Measurements from ENCODE around the gene SELENOO.

The SELENOO gene

GRCh38 chr22:50255099-50255498 is 54.3 kb downstream of the SELENOO start:
- DNase-seq (ENCODE audit: low spot score), result no peak

- DNase-seq (ENCODE audit: low spot score), result no peak
Observed at GRCh38 chr22:50255607-50256006, 54.8 kb downstream of the SELENOO start.

GRCh38 chr22:50256258-50256862 is 55.5 kb downstream of the SELENOO start:
- no peak for DNase-seq (ENCODE audit: low spot score)

DNA sequence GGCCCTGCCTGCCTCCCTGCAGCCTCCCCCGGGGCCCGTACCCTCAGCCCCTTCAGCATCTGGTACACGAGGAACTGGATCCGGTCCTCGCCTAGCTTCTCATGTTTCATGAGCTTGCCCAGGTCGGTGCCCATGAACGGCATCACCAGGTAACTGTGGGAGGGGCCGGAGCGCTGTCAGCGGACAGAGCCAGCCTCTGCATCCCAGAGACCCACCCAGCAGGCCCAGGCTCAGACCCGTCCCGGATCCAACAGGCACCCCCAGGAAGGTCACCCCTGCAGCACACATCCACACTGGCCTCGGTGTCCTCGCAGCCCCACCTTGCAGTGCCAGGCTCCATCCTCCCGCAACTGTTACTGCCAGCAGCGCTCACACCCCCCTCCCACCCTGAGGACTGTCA is 56.2 kb downstream of the SELENOO start:
- DNase-seq (ENCODE audit: low spot score), result no peak

GRCh38 chr22:50257451-50258360 is 56.9 kb downstream of the SELENOO start:
- no peak for DNase-seq (ENCODE audit: low spot score)

DNA sequence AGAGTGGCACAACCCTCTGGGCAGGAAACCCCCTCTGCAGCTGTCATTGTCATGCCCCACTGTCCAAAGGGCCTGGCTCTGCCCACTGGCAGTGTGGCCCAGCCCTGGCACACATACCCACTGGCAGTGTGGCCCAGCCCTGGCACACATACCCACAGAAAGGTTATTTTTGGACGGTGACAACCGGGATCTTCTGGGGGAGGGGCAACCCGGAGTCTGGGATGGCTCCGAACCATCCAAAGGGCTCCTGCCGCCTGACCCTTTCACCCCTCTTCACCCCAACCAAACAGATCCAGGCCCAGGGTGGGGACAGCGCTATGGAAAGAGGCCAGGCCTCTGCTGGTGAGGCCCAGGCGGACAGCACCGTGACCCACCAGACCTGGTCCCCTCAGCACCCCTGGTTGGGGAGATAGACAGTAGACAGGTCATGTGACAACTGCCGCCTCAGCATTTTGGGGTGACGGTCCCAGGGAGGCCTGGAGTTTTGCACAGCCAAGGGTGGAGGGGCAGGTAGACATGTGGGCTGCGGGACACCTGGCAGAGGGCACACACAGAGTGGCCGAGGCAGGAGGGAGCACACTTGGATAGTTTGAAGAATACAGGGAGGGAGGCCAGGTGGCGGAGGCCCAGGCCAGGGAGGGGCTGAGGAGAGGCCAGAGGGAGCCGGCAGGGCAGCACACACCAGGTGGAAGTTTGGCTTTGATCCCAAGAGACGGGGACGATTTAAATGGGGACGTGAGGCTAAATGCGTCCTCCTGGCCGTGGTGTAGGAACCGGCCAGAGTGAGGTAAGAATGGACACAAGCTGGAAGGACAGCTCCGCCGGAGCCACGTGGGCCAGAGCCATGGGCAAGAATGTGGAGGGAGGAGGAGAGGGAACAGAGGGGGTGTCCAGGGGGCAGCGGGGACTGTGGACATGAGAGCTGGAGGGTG is 57.8 kb downstream of the SELENOO start:
- DNase-seq (ENCODE audit: low spot score), result no peak

DNA sequence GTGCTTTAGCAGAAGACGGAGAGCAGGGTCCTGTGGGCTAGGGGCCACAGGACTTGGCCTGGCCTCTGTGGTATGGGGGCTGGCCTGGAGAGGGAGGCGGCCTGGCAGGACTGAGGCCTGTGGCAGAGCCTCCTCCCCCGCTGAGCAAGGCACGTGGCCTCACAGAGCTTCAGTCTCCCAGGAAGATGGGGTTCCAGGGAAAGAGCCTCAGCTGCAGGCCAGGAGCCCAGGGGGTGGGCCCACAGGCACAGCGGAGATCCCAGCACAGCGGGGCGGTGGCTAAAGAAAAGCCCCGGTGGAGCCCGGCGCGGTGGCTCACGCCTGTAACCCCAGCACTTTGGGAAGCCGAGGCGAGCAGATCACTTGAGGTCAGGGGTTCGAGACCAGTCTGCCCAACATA is 58.5 kb downstream of the SELENOO start:
- no peak for DNase-seq (ENCODE audit: low spot score)

- DNase-seq (ENCODE audit: low spot score), result no peak
Observed at GRCh38 chr22:50260434-50260800, 59.6 kb downstream of the SELENOO start.

DNA sequence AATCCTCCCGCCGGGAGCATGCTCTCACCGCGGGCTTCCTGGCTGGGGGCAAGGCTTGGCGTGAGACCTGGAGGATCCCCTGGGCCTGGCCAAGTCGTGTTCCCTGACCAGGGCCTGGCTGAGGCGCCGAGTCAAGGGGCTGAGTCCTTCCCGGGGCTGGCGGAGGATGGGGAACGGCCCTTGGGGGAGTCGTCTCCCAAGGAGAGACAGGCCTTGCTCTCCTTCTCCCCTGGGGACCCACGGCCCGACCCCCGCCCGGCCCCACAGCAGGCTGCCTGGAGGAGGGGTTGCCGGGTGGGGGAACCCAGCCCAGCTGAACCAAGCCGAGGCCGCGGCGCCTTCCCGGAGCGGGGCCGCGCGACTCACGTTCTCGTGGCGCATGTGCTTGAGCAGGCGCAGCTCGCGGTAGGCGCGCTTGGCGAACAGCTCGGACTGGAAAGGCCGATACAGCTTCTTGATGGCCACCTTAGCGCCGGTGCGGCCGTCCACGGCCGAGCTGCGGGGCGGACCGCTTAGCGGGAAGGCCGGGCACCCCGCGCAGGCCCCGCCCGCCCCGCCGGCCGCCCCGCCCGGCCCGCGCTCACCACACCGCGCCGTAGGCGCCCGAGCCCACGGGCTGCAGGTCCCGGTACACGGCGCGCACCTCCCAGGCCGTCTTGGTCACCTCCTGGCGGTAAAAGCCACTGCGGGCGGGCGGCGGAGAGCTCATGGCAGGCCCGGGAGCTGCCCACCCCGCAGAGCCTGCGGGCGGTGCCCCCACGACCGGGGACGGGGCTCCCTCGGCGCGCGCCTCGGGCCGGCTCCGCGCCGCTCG is 60.2 kb downstream of the SELENOO start:
- peak; percentile 69 for DNase-seq (ENCODE audit: low spot score)

- DNase-seq (ENCODE audit: low spot score), result no peak
Observed at GRCh38 chr22:50261615-50262459, 61.0 kb downstream of the SELENOO start, which contains the start of gene MAPK12. Gene MAPK12 (minus strand): TSS chr22:50261683. CDS start chr22:50261509, 174 bp downstream.

- no peak for DNase-seq (ENCODE audit: low spot score)
Observed at GRCh38 chr22:50262460-50262911, 61.7 kb downstream of the SELENOO start.

GRCh38 chr22:50262973-50263617 is 62.3 kb downstream of the SELENOO start:
- no peak for DNase-seq (ENCODE audit: low spot score)

- DNase-seq (ENCODE audit: low spot score), result peak; percentile 54
Observed at GRCh38 chr22:50264104-50264745, 63.4 kb downstream of the SELENOO start.

GRCh38 chr22:50264946-50265669 is 64.3 kb downstream of the SELENOO start:
- no peak for DNase-seq (ENCODE audit: low spot score)

DNA sequence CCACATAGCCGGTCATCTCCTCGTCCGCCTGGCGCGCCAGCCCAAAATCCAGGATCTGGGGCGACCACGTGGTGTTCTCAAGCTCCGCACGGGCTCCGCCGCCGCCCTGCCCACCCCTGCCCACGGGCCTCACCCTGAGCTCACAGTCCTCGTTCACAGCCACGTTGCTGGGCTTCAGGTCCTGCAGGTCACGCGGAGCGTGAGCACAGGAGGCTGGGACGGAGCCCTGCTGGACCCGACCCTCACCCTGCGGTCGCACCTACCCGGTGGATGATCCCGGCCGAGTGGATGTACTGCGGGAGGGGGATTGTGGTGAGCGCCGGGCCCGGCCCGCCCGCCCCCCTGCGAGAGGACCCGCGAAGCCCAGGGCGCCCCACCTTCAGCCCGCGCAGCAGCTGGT is 66.2 kb downstream of the SELENOO start:
- no peak for DNase-seq (ENCODE audit: low spot score)
